ENCODE measurements around the gene MSS51.
"Not testable (repeated sequence)": the region's sequence is repeated elsewhere in the genome, so short reads cannot be mapped to it uniquely, and the experiment has no call there.

The MSS51 gene

GRCh38 chr10:73414230-73414945 lies 19.0 kb downstream of the MSS51 start:
- no peak for DNase-seq (ENCODE audit: low read depth)

- DNase-seq (ENCODE audit: low read depth): peak; percentile 93
Measured at GRCh38 chr10:73413528-73414229, 19.7 kb downstream of the MSS51 start, which contains the start of gene ANXA7. ANXA7 (minus strand) TSS chr10:73414058; CDS start chr10:73400856, 13,202 bp downstream.

- peak; percentile 10 for DNase-seq (ENCODE audit: low read depth)
Measured at GRCh38 chr10:73413108-73413527, 20.2 kb downstream of the MSS51 start.

GRCh38 chr10:73410897-73411296 lies 22.5 kb downstream of the MSS51 start:
- DNase-seq (ENCODE audit: low read depth): no peak

- no peak for DNase-seq (ENCODE audit: low read depth)
Measured at GRCh38 chr10:73408978-73409521, 24.3 kb downstream of the MSS51 start.

GRCh38 chr10:73408061-73408460 lies 25.3 kb downstream of the MSS51 start:
- DNase-seq (ENCODE audit: low read depth): no peak

- no peak for DNase-seq (ENCODE audit: low read depth)
Measured at GRCh38 chr10:73407495-73407894, 25.9 kb downstream of the MSS51 start.

GRCh38 chr10:73406846-73407245 lies 26.5 kb downstream of the MSS51 start:
- DNase-seq (ENCODE audit: low read depth): no peak

- DNase-seq (ENCODE audit: low read depth): no peak
Measured at GRCh38 chr10:73405556-73405955, 27.8 kb downstream of the MSS51 start.

- no peak for DNase-seq (ENCODE audit: low read depth)
Measured at GRCh38 chr10:73404690-73405089, 28.7 kb downstream of the MSS51 start.

- DNase-seq (ENCODE audit: low read depth): no peak
Measured at GRCh38 chr10:73401636-73402035, 31.7 kb downstream of the MSS51 start.

- DNase-seq (ENCODE audit: low read depth): no peak
Measured at GRCh38 chr10:73399063-73399462, 34.3 kb downstream of the MSS51 start.

GRCh38 chr10:73398024-73398423 lies 35.3 kb downstream of the MSS51 start:
- DNase-seq (ENCODE audit: low read depth): no peak

- not testable (repeated sequence) for DNase-seq (ENCODE audit: low read depth)
Measured at GRCh38 chr10:73394325-73394724, 39.0 kb downstream of the MSS51 start.

GRCh38 chr10:73388228-73388627 lies 45.1 kb downstream of the MSS51 start:
- no peak for DNase-seq (ENCODE audit: low read depth)

GRCh38 chr10:73386583-73386982 lies 46.8 kb downstream of the MSS51 start:
- DNase-seq (ENCODE audit: low read depth): no peak

GRCh38 chr10:73379064-73379748 lies 54.2 kb downstream of the MSS51 start:
- DNase-seq (ENCODE audit: low read depth): no peak

- DNase-seq (ENCODE audit: low read depth): no peak
Measured at GRCh38 chr10:73376679-73377078, 56.7 kb downstream of the MSS51 start.

Data from stimulated activated CD8-positive, alpha-beta memory T cell treated with anti-CD3 and anti-CD28 coated beads, Interleukin-7, amount 100 ng/mL, for 24 hours (primary cell).